ENCODE data around the gene NDUFV3. TPM values are rescaled to one million over a fixed set of nuclear protein-coding genes. Genes with fewer than 3 reads are reported as not detected.

Gene NDUFV3
- total and polyA plus RNA-seq, 2 of the 13 experiments (the other 11 are each of a cell fraction or from before 2014, with no cell fraction given): 14.2 to 29.6 TPM

DNA sequence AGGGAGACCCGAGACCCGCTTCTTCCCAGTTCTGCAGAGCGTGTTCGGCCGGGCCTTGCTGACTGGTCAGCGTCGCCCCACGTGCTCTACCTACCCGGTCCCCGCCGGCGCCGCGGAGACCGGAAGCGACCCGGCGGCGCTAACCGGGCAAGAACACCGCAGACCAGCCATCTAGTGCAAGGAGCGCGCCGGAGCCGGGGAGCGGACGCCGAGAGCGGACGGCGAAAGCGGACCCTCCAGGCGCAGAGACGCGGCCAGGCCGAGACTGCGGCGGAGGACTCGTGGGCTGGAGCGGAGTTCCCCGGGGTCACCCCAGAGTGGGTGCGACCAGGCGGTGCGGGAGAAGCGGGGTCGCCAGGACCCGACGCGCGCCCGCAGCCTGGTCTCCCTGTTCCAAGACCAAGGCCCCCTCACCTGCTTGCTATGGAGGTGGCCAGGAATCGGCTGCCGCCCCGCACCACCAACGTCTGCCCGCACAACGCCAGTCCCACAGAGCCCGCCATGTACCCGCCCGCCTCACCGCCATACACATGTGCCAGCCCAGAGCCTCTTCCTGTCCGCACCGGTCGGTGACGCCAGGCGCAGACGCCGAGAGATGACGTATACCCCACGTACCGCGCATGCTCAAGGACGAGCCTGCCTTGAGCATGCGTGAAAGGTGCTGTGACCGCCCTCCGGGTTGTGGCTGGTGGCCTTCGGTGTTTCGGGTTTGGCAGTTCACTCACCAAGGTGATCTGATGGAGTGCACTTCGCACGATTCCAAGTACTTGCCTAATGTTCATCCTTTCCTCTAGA, 13.9 kb upstream of the NDUFV3 start, which contains the start of gene WDR4 (continued):
- TF ChIP-seq, protein P1, sequence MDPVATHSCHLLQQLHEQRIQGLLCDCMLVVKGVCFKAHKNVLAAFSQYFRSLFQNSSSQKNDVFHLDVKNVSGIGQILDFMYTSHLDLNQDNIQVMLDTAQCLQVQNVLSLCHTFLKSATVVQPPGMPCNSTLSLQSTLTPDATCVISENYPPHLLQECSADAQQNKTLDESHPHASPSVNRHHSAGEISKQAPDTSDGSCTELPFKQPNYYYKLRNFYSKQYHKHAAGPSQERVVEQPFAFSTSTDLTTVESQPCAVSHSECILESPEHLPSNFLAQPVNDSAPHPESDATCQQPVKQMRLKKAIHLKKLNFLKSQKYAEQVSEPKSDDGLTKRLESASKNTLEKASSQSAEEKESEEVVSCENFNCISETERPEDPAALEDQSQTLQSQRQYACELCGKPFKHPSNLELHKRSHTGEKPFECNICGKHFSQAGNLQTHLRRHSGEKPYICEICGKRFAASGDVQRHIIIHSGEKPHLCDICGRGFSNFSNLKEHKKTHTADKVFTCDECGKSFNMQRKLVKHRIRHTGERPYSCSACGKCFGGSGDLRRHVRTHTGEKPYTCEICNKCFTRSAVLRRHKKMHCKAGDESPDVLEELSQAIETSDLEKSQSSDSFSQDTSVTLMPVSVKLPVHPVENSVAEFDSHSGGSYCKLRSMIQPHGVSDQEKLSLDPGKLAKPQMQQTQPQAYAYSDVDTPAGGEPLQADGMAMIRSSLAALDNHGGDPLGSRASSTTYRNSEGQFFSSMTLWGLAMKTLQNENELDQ (CRISPR knock-in tag; IDR thresholded peaks at IDR 0.05; ENCODE audit: borderline replicate concordance): no peak
- TF ChIP-seq ZNF20 (CRISPR knock-in tag; IDR thresholded peaks at IDR 0.05): no peak
- TF ChIP-seq, protein P2, sequence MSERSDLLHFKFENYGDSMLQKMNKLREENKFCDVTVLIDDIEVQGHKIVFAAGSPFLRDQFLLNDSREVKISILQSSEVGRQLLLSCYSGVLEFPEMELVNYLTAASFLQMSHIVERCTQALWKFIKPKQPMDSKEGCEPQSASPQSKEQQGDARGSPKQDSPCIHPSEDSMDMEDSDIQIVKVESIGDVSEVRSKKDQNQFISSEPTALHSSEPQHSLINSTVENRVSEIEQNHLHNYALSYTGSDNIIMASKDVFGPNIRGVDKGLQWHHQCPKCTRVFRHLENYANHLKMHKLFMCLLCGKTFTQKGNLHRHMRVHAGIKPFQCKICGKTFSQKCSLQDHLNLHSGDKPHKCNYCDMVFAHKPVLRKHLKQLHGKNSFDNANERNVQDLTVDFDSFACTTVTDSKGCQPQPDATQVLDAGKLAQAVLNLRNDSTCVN (CRISPR knock-in tag; IDR thresholded peaks at IDR 0.05; ENCODE audit: borderline replicate concordance): peak; percentile 37; the same call in 1 of the 2 replicates
- TF ChIP-seq POLR2AphosphoS5 (IDR thresholded peaks at IDR 0.05; ENCODE audit: low read depth, low read length): peak; percentile 99
- peak; percentile 79 for TF ChIP-seq NFYC (CRISPR knock-in tag; IDR thresholded peaks at IDR 0.05)
- peak; percentile 45; the same call in 1 of the 2 replicates for TF ChIP-seq NR1H2 (CRISPR knock-in tag; IDR thresholded peaks at IDR 0.05; ENCODE audit: borderline replicate concordance, low read depth)
- TF ChIP-seq NAIF1 (CRISPR knock-in tag; IDR thresholded peaks at IDR 0.05; ENCODE audit: borderline replicate concordance): peak; percentile 78; the same call in 1 of the 2 replicates
- TF ChIP-seq ZNF772 (CRISPR knock-in tag; IDR thresholded peaks at IDR 0.05): peak; percentile 66
- TF ChIP-seq SATB2 (CRISPR knock-in tag; IDR thresholded peaks at IDR 0.05): no peak; the same call in 1 of the 2 replicates
- TF ChIP-seq, protein P3, sequence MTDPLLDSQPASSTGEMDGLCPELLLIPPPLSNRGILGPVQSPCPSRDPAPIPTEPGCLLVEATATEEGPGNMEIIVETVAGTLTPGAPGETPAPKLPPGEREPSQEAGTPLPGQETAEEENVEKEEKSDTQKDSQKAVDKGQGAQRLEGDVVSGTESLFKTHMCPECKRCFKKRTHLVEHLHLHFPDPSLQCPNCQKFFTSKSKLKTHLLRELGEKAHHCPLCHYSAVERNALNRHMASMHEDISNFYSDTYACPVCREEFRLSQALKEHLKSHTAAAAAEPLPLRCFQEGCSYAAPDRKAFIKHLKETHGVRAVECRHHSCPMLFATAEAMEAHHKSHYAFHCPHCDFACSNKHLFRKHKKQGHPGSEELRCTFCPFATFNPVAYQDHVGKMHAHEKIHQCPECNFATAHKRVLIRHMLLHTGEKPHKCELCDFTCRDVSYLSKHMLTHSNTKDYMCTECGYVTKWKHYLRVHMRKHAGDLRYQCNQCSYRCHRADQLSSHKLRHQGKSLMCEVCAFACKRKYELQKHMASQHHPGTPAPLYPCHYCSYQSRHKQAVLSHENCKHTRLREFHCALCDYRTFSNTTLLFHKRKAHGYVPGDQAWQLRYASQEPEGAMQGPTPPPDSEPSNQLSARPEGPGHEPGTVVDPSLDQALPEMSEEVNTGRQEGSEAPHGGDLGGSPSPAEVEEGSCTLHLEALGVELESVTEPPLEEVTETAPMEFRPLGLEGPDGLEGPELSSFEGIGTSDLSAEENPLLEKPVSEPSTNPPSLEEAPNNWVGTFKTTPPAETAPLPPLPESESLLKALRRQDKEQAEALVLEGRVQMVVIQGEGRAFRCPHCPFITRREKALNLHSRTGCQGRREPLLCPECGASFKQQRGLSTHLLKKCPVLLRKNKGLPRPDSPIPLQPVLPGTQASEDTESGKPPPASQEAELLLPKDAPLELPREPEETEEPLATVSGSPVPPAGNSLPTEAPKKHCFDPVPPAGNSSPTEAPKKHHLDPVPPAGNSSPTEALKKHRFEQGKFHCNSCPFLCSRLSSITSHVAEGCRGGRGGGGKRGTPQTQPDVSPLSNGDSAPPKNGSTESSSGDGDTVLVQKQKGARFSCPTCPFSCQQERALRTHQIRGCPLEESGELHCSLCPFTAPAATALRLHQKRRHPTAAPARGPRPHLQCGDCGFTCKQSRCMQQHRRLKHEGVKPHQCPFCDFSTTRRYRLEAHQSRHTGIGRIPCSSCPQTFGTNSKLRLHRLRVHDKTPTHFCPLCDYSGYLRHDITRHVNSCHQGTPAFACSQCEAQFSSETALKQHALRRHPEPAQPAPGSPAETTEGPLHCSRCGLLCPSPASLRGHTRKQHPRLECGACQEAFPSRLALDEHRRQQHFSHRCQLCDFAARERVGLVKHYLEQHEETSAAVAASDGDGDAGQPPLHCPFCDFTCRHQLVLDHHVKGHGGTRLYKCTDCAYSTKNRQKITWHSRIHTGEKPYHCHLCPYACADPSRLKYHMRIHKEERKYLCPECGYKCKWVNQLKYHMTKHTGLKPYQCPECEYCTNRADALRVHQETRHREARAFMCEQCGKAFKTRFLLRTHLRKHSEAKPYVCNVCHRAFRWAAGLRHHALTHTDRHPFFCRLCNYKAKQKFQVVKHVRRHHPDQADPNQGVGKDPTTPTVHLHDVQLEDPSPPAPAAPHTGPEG (CRISPR knock-in tag; IDR thresholded peaks at IDR 0.05): peak; percentile 90
- peak; percentile 74 for TF ChIP-seq IRF2 (CRISPR knock-in tag; IDR thresholded peaks at IDR 0.05)
- TF ChIP-seq, protein P4, sequence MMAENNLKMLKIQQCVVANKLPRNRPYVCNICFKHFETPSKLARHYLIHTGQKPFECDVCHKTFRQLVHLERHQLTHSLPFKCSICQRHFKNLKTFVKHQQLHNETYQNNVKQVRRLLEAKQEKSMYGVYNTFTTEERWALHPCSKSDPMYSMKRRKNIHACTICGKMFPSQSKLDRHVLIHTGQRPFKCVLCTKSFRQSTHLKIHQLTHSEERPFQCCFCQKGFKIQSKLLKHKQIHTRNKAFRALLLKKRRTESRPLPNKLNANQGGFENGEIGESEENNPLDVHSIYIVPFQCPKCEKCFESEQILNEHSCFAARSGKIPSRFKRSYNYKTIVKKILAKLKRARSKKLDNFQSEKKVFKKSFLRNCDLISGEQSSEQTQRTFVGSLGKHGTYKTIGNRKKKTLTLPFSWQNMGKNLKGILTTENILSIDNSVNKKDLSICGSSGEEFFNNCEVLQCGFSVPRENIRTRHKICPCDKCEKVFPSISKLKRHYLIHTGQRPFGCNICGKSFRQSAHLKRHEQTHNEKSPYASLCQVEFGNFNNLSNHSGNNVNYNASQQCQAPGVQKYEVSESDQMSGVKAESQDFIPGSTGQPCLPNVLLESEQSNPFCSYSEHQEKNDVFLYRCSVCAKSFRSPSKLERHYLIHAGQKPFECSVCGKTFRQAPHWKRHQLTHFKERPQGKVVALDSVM (CRISPR knock-in tag; IDR thresholded peaks at IDR 0.05): peak; percentile 50
- TF ChIP-seq CBX5 (CRISPR knock-in tag; IDR thresholded peaks at IDR 0.05; ENCODE audit: borderline replicate concordance): no peak
- TF ChIP-seq ZNF747 (CRISPR knock-in tag; IDR thresholded peaks at IDR 0.05; ENCODE audit: borderline replicate concordance): no peak; the same call in 1 of the 2 replicates
- TF ChIP-seq, protein P5, sequence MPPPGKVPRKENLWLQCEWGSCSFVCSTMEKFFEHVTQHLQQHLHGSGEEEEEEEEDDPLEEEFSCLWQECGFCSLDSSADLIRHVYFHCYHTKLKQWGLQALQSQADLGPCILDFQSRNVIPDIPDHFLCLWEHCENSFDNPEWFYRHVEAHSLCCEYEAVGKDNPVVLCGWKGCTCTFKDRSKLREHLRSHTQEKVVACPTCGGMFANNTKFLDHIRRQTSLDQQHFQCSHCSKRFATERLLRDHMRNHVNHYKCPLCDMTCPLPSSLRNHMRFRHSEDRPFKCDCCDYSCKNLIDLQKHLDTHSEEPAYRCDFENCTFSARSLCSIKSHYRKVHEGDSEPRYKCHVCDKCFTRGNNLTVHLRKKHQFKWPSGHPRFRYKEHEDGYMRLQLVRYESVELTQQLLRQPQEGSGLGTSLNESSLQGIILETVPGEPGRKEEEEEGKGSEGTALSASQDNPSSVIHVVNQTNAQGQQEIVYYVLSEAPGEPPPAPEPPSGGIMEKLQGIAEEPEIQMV (CRISPR knock-in tag; IDR thresholded peaks at IDR 0.05; ENCODE audit: low read depth): no peak; the same call in 1 of the 2 replicates
